Smooth muscle cell (in vitro differentiated cells): ENCODE data around the gene RELA. TPM values are rescaled to one million over a fixed set of nuclear protein-coding genes. Genes with fewer than 3 reads are reported as not detected.
"Not testable (repeated sequence)": the region's sequence is repeated elsewhere in the genome, so short reads cannot be mapped to it uniquely, and the experiment has no call there.

Experiments used
- DNase-seq: peaks from one replicate; lab custom pipeline; 2025; ENCODE audit not compliant: unreplicated experiment; lab: John Stamatoyannopoulos, UW
- H2AFZ ChIP-seq: fragments of 200-600 bp; sonication (generic); 2 replicates; pipeline ENCODE4 v1.6.0; 2016; ENCODE audit warnings: antibody characterized with exemption, low read depth, mild to moderate bottlenecking
- H3F3A ChIP-seq: fragments of 200-600 bp; sonication (generic); 2 replicates; pipeline ENCODE4 v1.6.0; 2017; ENCODE audit warnings: antibody characterized with exemption, low read depth
- H3K27ac ChIP-seq: fragments of 200-600 bp; sonication (generic); 2 replicates; pipeline ENCODE4 v1.5.1; 2016; ENCODE audit warnings: low read depth, mild to moderate bottlenecking
- H3K27me3 ChIP-seq: fragments of 200-600 bp; sonication (generic); 2 replicates; pipeline ENCODE4 v1.6.1; 2016; ENCODE audit warnings: low read depth, mild to moderate bottlenecking
- H3K36me3 ChIP-seq: fragments of 200-600 bp; sonication (generic); 2 replicates; pipeline ENCODE4 v1.5.1; 2016; ENCODE audit warnings: low read depth
- H3K4me1 ChIP-seq: fragments of 200-600 bp; sonication (generic); 2 replicates; pipeline ENCODE4 v1.5.1; 2016; ENCODE audit warnings: low read depth
- H3K4me2 ChIP-seq: fragments of 200-600 bp; sonication (generic); 2 replicates; pipeline ENCODE4 v1.6.0; 2016; ENCODE audit warnings: mild to moderate bottlenecking
- H3K4me3 ChIP-seq: fragments of 200-600 bp; sonication (generic); 2 replicates; pipeline ENCODE4 v1.5.1; 2016; ENCODE audit warnings: mild to moderate bottlenecking
- H3K79me2 ChIP-seq: fragments of 200-600 bp; sonication (generic); 2 replicates; pipeline ENCODE4 v1.6.0; 2016; ENCODE audit warnings: low read depth, mild to moderate bottlenecking
- H3K9ac ChIP-seq: fragments of 200-600 bp; sonication (generic); 2 replicates; pipeline ENCODE4 v1.6.0; 2016; ENCODE audit warnings: low read depth
- H3K9me3 ChIP-seq: fragments of 200-600 bp; sonication (generic); replicated peaks from 2 replicates; pipeline ENCODE4 v1.5.1; 2016; ENCODE audit warnings: low read depth
- H4K20me1 ChIP-seq: fragments of 200-600 bp; sonication (generic); 2 replicates; pipeline ENCODE4 v1.6.0; 2016; ENCODE audit warnings: low read depth
- CTCF ChIP-seq: fragments of 200-600 bp; sonication (generic); IDR thresholded peaks from 2 replicates; pipeline ENCODE4 v1.5.1; 2017; ENCODE audit warnings: borderline replicate concordance, mild to moderate bottlenecking, antibody characterized with exemption; ENCODE audit not compliant: insufficient read depth, poor library complexity, severe bottlenecking
- WGBS: methylation state at CpG from one replicate; pipeline ENCODE4 v1.1.7; 2016; ENCODE audit warnings: low lambda C conversion rate; 5-methylcytosine and 5-hydroxymethylcytosine counted together
- polyA plus RNA-seq: library from polyadenylated mRNA; unstranded; fragments of >200 nt; fragmentation: Nextera tagmentation; extraction: Ambion mirVana; gene quantifications from 2 replicates; pipeline ENCODE4 v1.2.1, GENCODE V29; 2016
- total RNA-seq: library from RNA; depleted of rRNA; stranded (reverse); fragments of >200 nt; gene quantifications from 2 replicates; pipeline ENCODE4 v1.2.3, GENCODE V29; 2014

The RELA gene
- total and polyA plus RNA-seq, 2 experiments from 2014 or later = 41.7 to 82.8 TPM

DNA sequence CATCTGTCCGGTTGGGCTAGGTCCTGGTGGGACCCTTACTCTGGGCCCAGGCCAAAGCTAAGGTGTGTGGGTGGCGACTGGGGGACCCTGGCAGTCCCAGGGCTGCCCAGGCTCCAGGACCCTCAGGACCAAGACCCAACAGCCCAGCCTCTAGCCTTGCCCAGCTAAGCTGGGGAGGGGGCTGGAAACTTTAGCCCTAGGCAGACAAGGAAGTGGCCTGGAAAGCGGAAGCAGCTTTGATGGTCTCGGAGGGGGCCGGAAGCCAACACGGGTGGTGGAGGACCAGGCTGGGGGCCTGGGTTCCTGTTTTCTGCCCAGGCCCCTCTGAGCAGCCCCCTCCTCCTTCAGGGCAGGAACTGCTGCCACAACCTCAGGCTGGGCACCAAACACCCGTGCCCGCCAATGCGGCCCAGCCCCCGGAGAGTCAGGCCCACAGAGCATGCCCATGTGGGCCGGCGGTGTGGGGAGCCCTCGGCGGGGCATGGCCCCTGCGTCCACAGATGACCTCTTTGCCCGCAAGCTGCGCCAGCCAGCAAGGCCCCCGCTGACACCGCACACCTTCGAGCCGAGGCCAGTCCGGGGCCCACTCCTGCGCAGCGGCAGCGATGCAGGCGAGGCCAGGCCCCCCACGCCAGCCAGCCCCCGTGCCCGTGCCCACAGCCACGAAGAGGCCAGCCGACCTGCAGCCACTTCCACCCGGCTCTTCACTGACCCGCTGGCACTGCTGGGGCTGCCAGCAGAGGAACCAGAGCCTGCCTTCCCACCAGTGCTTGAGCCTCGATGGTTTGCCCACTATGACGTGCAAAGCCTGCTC is 22.0 kb downstream of the RELA start:
- Histone ChIP-seq H3K4me1 (peaks cover 13% of the 10 kb centered on the region), H2AFZ (no peak overlapping the region), H3K9me3 (no peaks in the 10 kb centered on the region), H3K27me3 (no peaks in the 10 kb centered on the region), H3K27ac (no peak overlapping the region), H3K4me3 (no peak overlapping the region), H3F3A (peaks cover 11% of the 10 kb centered on the region), H3K4me2 (no peak overlapping the region), H3K36me3 (no peaks in the 10 kb centered on the region), H3K9ac (no peak overlapping the region), H4K20me1 (peaks cover 14% of the 10 kb centered on the region), H3K79me2 (no peaks in the 10 kb centered on the region)
- no peak for TF ChIP-seq CTCF
- 98% methylated on average over 33 of the region's 35 CpGs for WGBS
- DNase-seq = no peak

DNA sequence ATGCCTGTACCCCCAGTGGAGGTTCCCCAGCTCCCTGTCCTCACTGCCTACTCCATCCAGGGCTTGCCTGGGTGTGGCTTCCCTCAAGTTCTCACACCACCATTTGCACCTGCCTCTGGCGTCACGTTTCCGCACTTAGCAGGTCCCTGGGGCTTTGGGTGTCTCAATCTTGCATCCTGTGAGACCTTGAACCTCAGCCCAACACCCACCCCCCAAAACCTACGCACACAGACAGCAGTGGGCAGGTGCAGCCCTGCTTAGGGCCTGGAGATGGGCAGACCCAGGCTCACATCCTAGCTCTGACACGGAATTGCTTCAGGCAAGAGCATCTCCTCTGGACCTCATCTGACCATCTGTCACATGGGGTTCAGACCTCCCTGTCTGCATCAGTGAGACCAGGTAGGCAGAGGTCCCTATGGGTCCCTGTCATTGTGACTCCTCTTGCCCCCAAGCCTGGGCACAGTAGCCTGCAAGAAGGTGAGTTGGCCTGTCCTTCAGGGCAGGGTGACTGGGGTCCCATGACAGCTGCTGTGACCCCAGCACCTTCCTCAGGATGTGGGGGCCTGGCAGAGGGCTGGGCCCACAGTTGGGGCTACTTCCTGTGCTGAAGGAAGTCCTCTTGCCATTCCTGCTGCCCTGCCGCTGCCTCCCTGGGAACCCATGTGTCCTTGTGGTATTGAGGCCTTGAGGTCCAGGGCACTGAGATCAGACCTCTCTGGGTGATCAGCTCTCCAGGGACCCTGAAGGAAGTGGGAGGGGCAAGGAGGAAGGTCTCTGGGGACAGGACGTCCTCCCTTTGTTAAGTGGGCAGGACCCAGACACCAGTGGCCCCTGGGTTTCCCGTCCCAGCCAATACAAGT is 22.9 kb downstream of the RELA start:
- Histone ChIP-seq H3K27me3 (no peaks in the 10 kb centered on the region), H3K27ac (no peak overlapping the region), H3K9me3 (no peaks in the 10 kb centered on the region), H4K20me1 (peaks cover 14% of the 10 kb centered on the region), H3K79me2 (no peaks in the 10 kb centered on the region), H3K36me3 (no peaks in the 10 kb centered on the region), H3K9ac (no peak overlapping the region), H3K4me2 (no peak overlapping the region), H2AFZ (no peak overlapping the region), H3F3A (peaks cover 11% of the 10 kb centered on the region), H3K4me3 (no peak overlapping the region), H3K4me1 (peaks cover 13% of the 10 kb centered on the region)
- DNase-seq = no peak
- 95% methylated on average over 8 of the region's 8 CpGs for WGBS
- no peak for TF ChIP-seq CTCF

- not testable (repeated sequence) for H3K4me2 ChIP-seq, H3K9me3 ChIP-seq, H3K27ac ChIP-seq, DNase-seq, H3K27me3 ChIP-seq, H3K9ac ChIP-seq, H2AFZ ChIP-seq, H3K79me2 ChIP-seq, H3K36me3 ChIP-seq, H3K4me3 ChIP-seq
- Histone ChIP-seq H3F3A (peaks cover 11% of the 10 kb centered on the region), H4K20me1 (peaks cover 14% of the 10 kb centered on the region), H3K4me1 (peaks cover 13% of the 10 kb centered on the region)
- 100% methylated on average over 9 of the region's 9 CpGs for WGBS
These were observed 23.5 kb downstream of the RELA start for GRCh38 chr11:65639228-65639597.

- 6% methylated on average over 27 of the region's 46 CpGs for WGBS
- DNase-seq = peak; percentile 49
- Histone ChIP-seq H4K20me1 (peaks cover 14% of the 10 kb centered on the region), H3K4me1 (peaks cover 13% of the 10 kb centered on the region), H3K9ac (peak within 1 kb of the TSS; percentile 68), H3K4me2 (peak within 1 kb of the TSS; percentile 99), H3K4me3 (peak within 1 kb of the TSS; percentile 76), H3K36me3 (no peaks in the 10 kb centered on the region), H3K27ac (peak within 1 kb of the TSS; percentile 53), H3K79me2 (no peaks in the 10 kb centered on the region), H2AFZ (no peak within 1 kb of the TSS), H3F3A (peaks cover 11% of the 10 kb centered on the region), H3K27me3 (no peaks in the 10 kb centered on the region), H3K9me3 (no peaks in the 10 kb centered on the region)
- peak; percentile 15 for TF ChIP-seq CTCF
These were observed 24.8 kb downstream of the RELA start, which contains the start of gene SIPA1 for GRCh38 chr11:65637794-65638419. SIPA1 (plus strand) TSS chr11:65638101; CDS start chr11:65640922, 2,821 bp downstream.
